ENCODE results near the gene COL8A1. TPM values are rescaled to one million over a fixed set of nuclear protein-coding genes. Genes with fewer than 3 reads are reported as not detected.
A peak's percentile ranks its signal among the peaks of the same experiment; 100 is the strongest.

COL8A1 gene
- total RNA-seq, 1 donor from 2014 or later = 95.1 TPM

- no peaks in the 10 kb centered on the region for H3K9me3 ChIP-seq
- H3K27ac ChIP-seq = no peak overlapping the region
- TF ChIP-seq, protein P1, sequence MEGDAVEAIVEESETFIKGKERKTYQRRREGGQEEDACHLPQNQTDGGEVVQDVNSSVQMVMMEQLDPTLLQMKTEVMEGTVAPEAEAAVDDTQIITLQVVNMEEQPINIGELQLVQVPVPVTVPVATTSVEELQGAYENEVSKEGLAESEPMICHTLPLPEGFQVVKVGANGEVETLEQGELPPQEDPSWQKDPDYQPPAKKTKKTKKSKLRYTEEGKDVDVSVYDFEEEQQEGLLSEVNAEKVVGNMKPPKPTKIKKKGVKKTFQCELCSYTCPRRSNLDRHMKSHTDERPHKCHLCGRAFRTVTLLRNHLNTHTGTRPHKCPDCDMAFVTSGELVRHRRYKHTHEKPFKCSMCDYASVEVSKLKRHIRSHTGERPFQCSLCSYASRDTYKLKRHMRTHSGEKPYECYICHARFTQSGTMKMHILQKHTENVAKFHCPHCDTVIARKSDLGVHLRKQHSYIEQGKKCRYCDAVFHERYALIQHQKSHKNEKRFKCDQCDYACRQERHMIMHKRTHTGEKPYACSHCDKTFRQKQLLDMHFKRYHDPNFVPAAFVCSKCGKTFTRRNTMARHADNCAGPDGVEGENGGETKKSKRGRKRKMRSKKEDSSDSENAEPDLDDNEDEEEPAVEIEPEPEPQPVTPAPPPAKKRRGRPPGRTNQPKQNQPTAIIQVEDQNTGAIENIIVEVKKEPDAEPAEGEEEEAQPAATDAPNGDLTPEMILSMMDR (IDR thresholded peaks at IDR 0.05) = no peak
- DNase-seq (no peak), ATAC-seq (no peak)
- H3K4me1 ChIP-seq = peaks cover 7% of the 10 kb centered on the region
- H3K4me3 ChIP-seq = no peak overlapping the region
- intact Hi-C loops (cut with DNase I) = no loop called here
- no peaks in the 10 kb centered on the region for H3K36me3 ChIP-seq
- H3K27me3 ChIP-seq = no peaks in the 10 kb centered on the region
Observed at GRCh38 chr3:99758502-99759177, 120.2 kb downstream of the COL8A1 start.

DNA sequence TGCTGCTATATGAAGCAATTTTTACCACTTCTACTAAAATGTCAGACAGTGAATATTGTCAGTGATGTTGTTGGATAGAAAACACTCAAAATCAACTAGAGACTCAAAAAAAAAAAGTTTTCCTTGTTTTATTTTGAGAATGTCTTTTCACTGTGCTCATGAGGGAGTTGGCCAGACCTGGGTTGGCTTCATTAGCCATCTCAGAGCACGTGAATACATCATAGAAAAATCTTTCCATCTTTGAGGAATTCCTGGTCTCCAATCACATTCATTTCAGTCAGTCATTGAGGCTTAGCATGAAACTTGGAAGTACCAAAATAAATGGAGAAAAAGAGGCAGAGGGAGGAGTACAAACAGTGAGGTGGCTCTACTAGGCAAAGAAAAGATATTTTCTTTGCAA, 121.6 kb downstream of the COL8A1 start:
- DNase-seq = no peak
- H3K4me1 ChIP-seq = peaks cover 7% of the 10 kb centered on the region

DNA sequence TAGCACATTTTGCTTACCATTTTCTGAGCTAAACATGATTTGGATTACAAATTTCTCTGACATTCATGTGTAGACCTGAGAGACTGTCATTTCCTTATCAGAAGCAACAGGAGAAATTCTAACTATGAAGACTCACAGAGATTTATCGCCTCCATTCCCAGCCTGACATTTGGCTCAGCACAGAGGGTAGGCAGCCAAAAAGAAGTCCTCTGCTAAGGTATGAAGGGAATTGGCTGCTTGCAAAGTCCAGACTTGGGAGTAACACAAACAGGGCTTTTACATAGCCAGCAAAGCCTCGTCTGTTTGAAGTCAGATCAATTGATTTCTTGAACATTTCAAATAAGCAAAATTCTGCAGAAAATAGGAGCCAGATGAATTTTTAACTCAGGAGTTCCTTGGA, 122.2 kb downstream of the COL8A1 start:
- H3K27me3 ChIP-seq = no peaks in the 10 kb centered on the region
- no peak overlapping the region for H3K27ac ChIP-seq
- H3K4me3 ChIP-seq = no peak overlapping the region
- no peaks in the 10 kb centered on the region for H3K9me3 ChIP-seq
- H3K4me1 ChIP-seq = peaks cover 7% of the 10 kb centered on the region
- ATAC-seq (peak; percentile 35), DNase-seq (no peak)
- intact Hi-C loops (cut with DNase I) = no loop called here
- H3K36me3 ChIP-seq = no peaks in the 10 kb centered on the region
- TF ChIP-seq, protein P1 (IDR thresholded peaks at IDR 0.05) = no peak

More for the DNA sequence above, 121.6 kb downstream of the COL8A1 start:
- ATAC-seq = no peak
- no peaks in the 10 kb centered on the region for H3K27me3 ChIP-seq
- no peaks in the 10 kb centered on the region for H3K36me3 ChIP-seq
- no peak overlapping the region for H3K27ac ChIP-seq
- H3K9me3 ChIP-seq = no peaks in the 10 kb centered on the region
- no peak overlapping the region for H3K4me3 ChIP-seq
- intact Hi-C loops (cut with DNase I) = no loop called here
- TF ChIP-seq, protein P1 (IDR thresholded peaks at IDR 0.05) = no peak

DNA sequence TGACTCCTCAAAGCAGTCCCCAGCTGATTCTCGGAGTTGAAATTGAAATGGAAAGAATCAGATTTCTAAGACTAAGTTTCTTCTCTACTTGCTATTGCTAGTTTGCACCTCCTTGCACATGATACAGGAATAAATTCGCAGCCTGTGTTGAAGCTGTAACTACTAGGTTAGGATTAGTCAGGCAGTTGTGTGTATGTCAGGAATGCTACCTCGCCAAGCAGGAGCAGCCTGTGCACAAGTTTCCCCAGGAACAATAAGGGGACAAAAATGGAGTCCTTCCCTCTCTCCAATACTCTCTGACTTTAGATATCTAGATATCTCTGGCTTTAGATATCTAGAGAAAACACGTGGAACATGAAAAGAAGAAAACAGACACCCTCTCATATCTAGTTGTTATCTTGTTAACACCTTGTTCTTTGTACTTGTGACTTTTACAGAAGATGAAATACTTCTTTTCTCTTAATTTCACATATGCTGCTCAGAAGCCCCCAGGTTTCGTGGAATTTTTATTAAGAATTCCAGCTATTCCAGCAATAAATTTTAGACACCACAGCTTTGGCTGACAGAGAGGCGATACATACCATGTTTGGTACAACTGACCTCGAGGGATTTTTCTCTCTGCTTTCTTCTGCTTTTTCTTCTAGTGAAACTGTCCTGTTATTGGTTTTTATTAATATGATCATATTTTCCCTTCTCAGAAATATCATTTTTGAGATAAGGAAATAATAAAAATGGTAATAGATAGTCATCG, 123.2 kb downstream of the COL8A1 start:
- DNase-seq (no peak), ATAC-seq (no peak)
- Histone ChIP-seq H3K27me3 (no peaks in the 10 kb centered on the region), H3K27ac (no peak overlapping the region), H3K4me3 (no peak overlapping the region), H3K4me1 (peaks cover 7% of the 10 kb centered on the region), H3K36me3 (no peaks in the 10 kb centered on the region), H3K9me3 (no peaks in the 10 kb centered on the region)
- TF ChIP-seq, protein P1 (IDR thresholded peaks at IDR 0.05) = no peak
- intact Hi-C loops (cut with DNase I) = no loop called here

GRCh38 chr3:99762901-99763300, 124.5 kb downstream of the COL8A1 start:
- no peaks in the 10 kb centered on the region for H3K36me3 ChIP-seq
- DNase-seq (no peak), ATAC-seq (no peak)
- no peak overlapping the region for H3K27ac ChIP-seq
- H3K4me1 ChIP-seq = peaks cover 7% of the 10 kb centered on the region
- no peaks in the 10 kb centered on the region for H3K27me3 ChIP-seq
- no peaks in the 10 kb centered on the region for H3K9me3 ChIP-seq
- TF ChIP-seq, protein P1 (IDR thresholded peaks at IDR 0.05) = no peak
- H3K4me3 ChIP-seq = no peak overlapping the region
- intact Hi-C loops (cut with DNase I) = no loop called here
